ENCODE data around the gene ACTG1.

The ACTG1 gene

GRCh38 chr17:81544281-81544974 lies 31.8 kb upstream of the ACTG1 start:
- DNase-seq = no peak

- DNase-seq = no peak
Observed at GRCh38 chr17:81543756-81544155, 31.2 kb upstream of the ACTG1 start.

GRCh38 chr17:81543339-81543675 lies 30.7 kb upstream of the ACTG1 start:
- DNase-seq = no peak

GRCh38 chr17:81542431-81543338 lies 30.1 kb upstream of the ACTG1 start:
- DNase-seq = no peak

- DNase-seq = no peak
Observed at GRCh38 chr17:81541123-81541522, 28.5 kb upstream of the ACTG1 start.

GRCh38 chr17:81540676-81541027 lies 28.1 kb upstream of the ACTG1 start:
- DNase-seq = no peak

- no peak for DNase-seq
Observed at GRCh38 chr17:81539961-81540675, 27.5 kb upstream of the ACTG1 start.

GRCh38 chr17:81539571-81539900 lies 26.9 kb upstream of the ACTG1 start:
- DNase-seq = no peak

GRCh38 chr17:81538651-81539570 lies 26.3 kb upstream of the ACTG1 start:
- no peak for DNase-seq

- no peak for DNase-seq
Observed at GRCh38 chr17:81537856-81538555, 25.4 kb upstream of the ACTG1 start.

- DNase-seq = peak; percentile 29
Observed at GRCh38 chr17:81537343-81537855, 24.8 kb upstream of the ACTG1 start.

GRCh38 chr17:81536299-81537290 lies 24.0 kb upstream of the ACTG1 start:
- DNase-seq = no peak

- no peak for DNase-seq
Observed at GRCh38 chr17:81535480-81536298, 23.1 kb upstream of the ACTG1 start.

- DNase-seq = no peak
Observed at GRCh38 chr17:81535007-81535328, 22.4 kb upstream of the ACTG1 start.

GRCh38 chr17:81534157-81535006 lies 21.8 kb upstream of the ACTG1 start:
- no peak for DNase-seq

- no peak for DNase-seq
Observed at GRCh38 chr17:81533339-81534141, 20.9 kb upstream of the ACTG1 start.

GRCh38 chr17:81532490-81533287 lies 20.1 kb upstream of the ACTG1 start:
- no peak for DNase-seq
